GM20431 (cell line): Measurements from ENCODE around the gene SORCS2.

ENCODE experiments used
- in situ Hi-C: fragments of 300-500 bp; cut with MseI, MboI; formaldehyde crosslinking; loops from one replicate; pipeline ENCODE4 v1.15.0; 2020; ENCODE audit warnings: low sequenced_read_pairs; ENCODE audit not compliant: unreplicated experiment

The SORCS2 gene

DNA sequence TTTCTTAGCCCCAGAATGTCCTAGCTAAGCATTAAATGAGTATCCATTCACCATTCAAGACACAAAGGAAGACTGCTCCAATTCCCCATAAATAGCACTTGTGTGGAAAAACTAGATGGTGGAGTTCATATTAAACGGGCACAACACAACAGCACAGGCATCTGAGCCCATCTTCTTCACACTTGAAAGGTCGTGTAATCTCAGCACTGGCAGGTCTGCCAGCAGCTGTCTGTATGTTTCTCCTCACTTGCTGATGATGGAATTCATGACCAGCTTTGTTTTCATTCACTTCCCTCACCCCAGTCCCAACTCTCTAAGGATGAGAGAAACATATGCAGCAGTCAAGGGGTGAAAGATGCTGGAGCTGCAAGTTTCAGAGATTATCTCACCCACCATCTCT lies 598.7 kb downstream of the SORCS2 start:
- in situ Hi-C loops = no loop called here
